CD4-positive, CD25-positive, alpha-beta regulatory T cell (primary cell): ENCODE data around the gene PARP14. TPM values are rescaled to one million over a fixed set of nuclear protein-coding genes. Genes with fewer than 3 reads are reported as not detected.
"Not testable (repeated sequence)": the region's sequence is repeated elsewhere in the genome, so short reads cannot be mapped to it uniquely, and the experiment has no call there.

ENCODE experiments used
- ATAC-seq, 2 donors: fragments of 150-1000 bp; cut with Tn5 transposase; one replicate each; pipeline ENCODE4 v1.10.0; 2021; ENCODE audit warnings: low read depth in 2 of 2, moderate number of reproducible peaks in 2 of 2, moderate library complexity in 1 of 2
- DNase-seq, 3 donors: peaks; one replicate each; pipeline versions ENCODE4 v3.0.0 to v3.0.0-alpha.2; 2012 to 2022; ENCODE audit warnings: mixed read lengths in 1 of 3
- H3K27ac ChIP-seq: one replicate; pipeline ENCODE4 v1.7.0; 2013; ENCODE audit warnings: mild to moderate bottlenecking, low read length; ENCODE audit not compliant: insufficient read depth, poor library complexity, severe bottlenecking
- H3K27me3 ChIP-seq: one replicate; pipeline ENCODE4 v1.7.0; 2013; ENCODE audit warnings: low read length; ENCODE audit not compliant: control insufficient read depth, insufficient read depth
- H3K36me3 ChIP-seq: one replicate; pipeline ENCODE4 v1.7.0; 2013; ENCODE audit warnings: mild to moderate bottlenecking, low read length, moderate library complexity; ENCODE audit not compliant: control insufficient read depth, insufficient read depth
- H3K4me1 ChIP-seq: 2 replicates; pipeline ENCODE4 v1.7.0; 2013; ENCODE audit warnings: mild to moderate bottlenecking, low read length; ENCODE audit not compliant: insufficient read depth, control insufficient read depth, poor library complexity, severe bottlenecking
- H3K4me3 ChIP-seq: one replicate; pipeline ENCODE4 v1.7.0; 2013; ENCODE audit warnings: low read depth, mild to moderate bottlenecking, low read length, moderate library complexity
- H3K9me3 ChIP-seq, 2 experiments: 1 replicate in 1 of 2; 2 replicates in 1 of 2; pipeline ENCODE4 v1.7.0; 2013; ENCODE audit warnings: low read length in 2 of 2, mild to moderate bottlenecking in 1 of 2, moderate library complexity in 1 of 2; ENCODE audit not compliant: control insufficient read depth in 2 of 2
- H3K27ac Mint-ChIP-seq, 3 donors: one replicate each; pipeline ENCODE4 v1.8.0; 2020 to 2022; ENCODE audit warnings: mild to moderate bottlenecking in 3 of 3, mixed read lengths in 3 of 3, moderate library complexity in 2 of 3
- H3K27me3 Mint-ChIP-seq: one replicate; pipeline ENCODE4 v1.8.0; 2022; ENCODE audit warnings: mild to moderate bottlenecking, mixed read lengths
- H3K36me3 Mint-ChIP-seq: one replicate; pipeline ENCODE4 v1.8.0; 2020; ENCODE audit warnings: mixed read lengths
- H3K4me1 Mint-ChIP-seq, 4 donors: one replicate each; pipeline ENCODE4 v1.8.0; 2020 to 2022; ENCODE audit warnings: mixed read lengths in 4 of 4, mild to moderate bottlenecking in 1 of 4
- H3K4me3 Mint-ChIP-seq, 4 donors: one replicate each; pipeline ENCODE4 v1.8.0; 2020 to 2022; ENCODE audit warnings: mild to moderate bottlenecking in 4 of 4, mixed read lengths in 4 of 4, moderate library complexity in 3 of 4
- H3K9me3 Mint-ChIP-seq, 7 donors: one replicate each; pipeline ENCODE4 v1.8.0; 2020 to 2022; ENCODE audit warnings: mixed read lengths in 7 of 7, mild to moderate bottlenecking in 3 of 7, moderate library complexity in 2 of 7
- polyA plus RNA-seq, 4 donors: library from polyadenylated mRNA; unstranded; fragments of 300-500 nt; fragmentation: Illumina TruSeq; gene quantifications; one replicate each; pipeline ENCODE4 v1.2.3, GENCODE V29; 2021
- total RNA-seq: library from RNA; stranded (reverse); gene quantifications from one replicate; pipeline ENCODE4 v1.2.3, GENCODE V29; 2022

Gene PARP14
- 89.7 TPM for total RNA-seq
- polyA plus RNA-seq: 10 to 100 TPM; 14.2 to 20.3 (median 17.6) TPM

GRCh38 chr3:122680475-122681283 lies at the start of gene PARP14:
Gene PARP14 (plus strand): TSS chr3:122680839. CDS start chr3:122680884, 45 bp downstream.
- Histone ChIP-seq H3K9me3 (no peaks in the 10 kb centered on the region), H3K27ac (peak within 1 kb of the TSS; percentile 95), H3K4me3 (peak within 1 kb of the TSS; percentile 99), H3K36me3 (peaks cover 11% of the 10 kb centered on the region), H3K4me1 (peaks cover 48% of the 10 kb centered on the region), H3K27me3 (no peaks in the 10 kb centered on the region)
- Mint-ChIP-seq H3K27ac (peak within 1 kb of the TSS; percentile 96 to 99 (median 96)), H3K4me3 (peak within 1 kb of the TSS; percentile 93 to 100 (median 96)), H3K4me1 (peaks cover 26 to 71% (median 57%) of the 10 kb centered on the region in 4 donors), H3K9me3 (no peaks in the 10 kb centered on the region), H3K27me3 (no peaks in the 10 kb centered on the region), H3K36me3 (peaks cover 13% of the 10 kb centered on the region)
- peak; percentile 60 to 73 for ATAC-seq
- DNase-seq: peak; percentile 59 to 86 (median 68)

DNA sequence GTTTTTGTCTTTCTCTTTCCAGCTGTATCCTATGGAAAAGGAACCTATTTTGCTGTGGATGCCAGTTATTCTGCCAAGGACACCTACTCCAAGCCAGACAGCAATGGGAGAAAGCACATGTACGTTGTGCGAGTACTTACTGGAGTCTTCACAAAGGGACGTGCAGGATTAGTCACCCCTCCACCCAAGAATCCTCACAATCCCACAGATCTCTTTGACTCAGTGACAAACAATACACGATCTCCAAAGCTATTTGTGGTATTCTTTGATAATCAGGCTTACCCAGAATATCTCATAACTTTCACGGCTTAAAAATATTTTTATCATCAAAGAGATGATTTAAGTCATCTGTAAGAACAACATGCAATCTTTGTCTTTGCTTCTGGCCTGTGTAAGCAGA lies 44.9 kb upstream of the PARP14 start:
- Mint-ChIP-seq H3K4me3 (no peak overlapping the region), H3K27me3 (no peaks in the 10 kb centered on the region), H3K9me3 (peaks cover 0 to 5% (median 0%) of the 10 kb centered on the region in 7 donors), H3K4me1 (peaks cover 0 to 7% (median under 1%) of the 10 kb centered on the region in 4 donors), H3K27ac (no peak overlapping the region), H3K36me3 (peaks cover 43% of the 10 kb centered on the region)
- Histone ChIP-seq H3K4me3 (no peak overlapping the region), H3K36me3 (peaks cover 50% of the 10 kb centered on the region), H3K27ac (no peak overlapping the region), H3K9me3 (no peaks in the 10 kb centered on the region), H3K27me3 (no peaks in the 10 kb centered on the region), H3K4me1 (no peaks in the 10 kb centered on the region)
- DNase-seq (no peak), ATAC-seq (no peak)

DNA sequence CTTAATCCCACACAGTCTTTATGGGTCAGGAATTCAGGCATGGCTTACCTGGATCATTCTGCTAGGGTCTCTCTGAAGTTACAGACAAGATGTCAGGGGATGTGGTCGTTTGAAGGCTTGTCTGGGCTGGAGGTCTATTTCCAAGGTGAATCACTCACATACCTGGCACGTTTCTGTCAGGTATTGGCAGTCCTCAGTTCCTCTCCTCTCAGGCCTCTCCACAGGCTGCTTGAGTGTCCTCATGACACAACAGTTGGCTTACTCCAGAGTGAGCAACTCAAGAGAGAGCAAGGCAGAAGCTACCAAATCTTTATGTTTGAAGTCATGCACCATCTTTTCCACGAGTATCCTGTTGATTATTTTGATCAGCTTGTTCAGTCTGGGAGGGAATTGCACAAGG lies 43.9 kb upstream of the PARP14 start:
- peaks cover 47% of the 10 kb centered on the region for H3K36me3 ChIP-seq
- no peak for DNase-seq
- no peak overlapping the region for H3K27ac ChIP-seq
- no peaks in the 10 kb centered on the region for H3K4me1 ChIP-seq
- no peaks in the 10 kb centered on the region for H3K9me3 ChIP-seq
- H3K4me3 Mint-ChIP-seq: no peak overlapping the region
- no peak overlapping the region for H3K27ac Mint-ChIP-seq
- peaks cover 0 to 5% (median 0%) of the 10 kb centered on the region in 7 donors for H3K9me3 Mint-ChIP-seq
- peaks cover 46% of the 10 kb centered on the region for H3K36me3 Mint-ChIP-seq
- H3K4me3 ChIP-seq: no peak overlapping the region
- peaks cover 0 to 7% (median 5%) of the 10 kb centered on the region in 4 donors for H3K4me1 Mint-ChIP-seq
- no peak for ATAC-seq
- no peaks in the 10 kb centered on the region for H3K27me3 Mint-ChIP-seq
- no peaks in the 10 kb centered on the region for H3K27me3 ChIP-seq

GRCh38 chr3:122640437-122640999 lies 40.1 kb upstream of the PARP14 start:
- DNase-seq (no peak), ATAC-seq (no peak)
- H3K4me1 ChIP-seq: no peaks in the 10 kb centered on the region
- Mint-ChIP-seq H3K9me3 (peaks cover 0 to 5% (median 0%) of the 10 kb centered on the region in 7 donors), H3K27me3 (peaks cover 4% of the 10 kb centered on the region), H3K4me3 (no peak overlapping the region), H3K36me3 (peaks cover 21% of the 10 kb centered on the region), H3K4me1 (peaks cover 3 to 29% (median 9%) of the 10 kb centered on the region in 4 donors), H3K27ac (peak overlapping the region in 1 of 3 donors; percentile 72)
- no peaks in the 10 kb centered on the region for H3K9me3 ChIP-seq
- H3K36me3 ChIP-seq: peaks cover 17% of the 10 kb centered on the region
- no peak overlapping the region for H3K4me3 ChIP-seq
- H3K27me3 ChIP-seq: no peaks in the 10 kb centered on the region
- H3K27ac ChIP-seq: no peak overlapping the region

- no peaks in the 10 kb centered on the region for H3K4me1 ChIP-seq
- DNase-seq (peak in 1 of 3 donors; percentile 77), ATAC-seq (peak; percentile 50 to 71)
- peak overlapping the region; percentile 7 for H3K4me3 ChIP-seq
- Mint-ChIP-seq H3K4me3 (peak overlapping the region in 2 of 4 donors; percentile 17 to 29), H3K4me1 (peaks cover 3 to 42% (median 15%) of the 10 kb centered on the region in 4 donors), H3K9me3 (peaks cover 0 to 5% (median 0%) of the 10 kb centered on the region in 7 donors), H3K27ac (peak overlapping the region in 1 of 3 donors; percentile 79), H3K36me3 (peaks cover 10% of the 10 kb centered on the region), H3K27me3 (peaks cover 4% of the 10 kb centered on the region)
- no peaks in the 10 kb centered on the region for H3K36me3 ChIP-seq
- H3K27me3 ChIP-seq: no peaks in the 10 kb centered on the region
- no peaks in the 10 kb centered on the region for H3K9me3 ChIP-seq
- H3K27ac ChIP-seq: no peak overlapping the region
Measured at GRCh38 chr3:122642935-122643334, 37.7 kb upstream of the PARP14 start.

GRCh38 chr3:122646146-122646988 lies 34.3 kb upstream of the PARP14 start:
- Histone ChIP-seq H3K9me3 (no peaks in the 10 kb centered on the region), H3K27ac (peak overlapping the region; percentile 28), H3K4me1 (no peaks in the 10 kb centered on the region), H3K4me3 (peak overlapping the region; percentile 86), H3K27me3 (no peaks in the 10 kb centered on the region), H3K36me3 (no peaks in the 10 kb centered on the region)
- DNase-seq (no peak), ATAC-seq (peak in 1 of 2 donors; percentile 59)
- Mint-ChIP-seq H3K27ac (peak overlapping the region in 2 of 3 donors; percentile 91 to 92), H3K9me3 (no peaks in the 10 kb centered on the region), H3K36me3 (no peaks in the 10 kb centered on the region), H3K27me3 (peaks cover 4% of the 10 kb centered on the region), H3K4me3 (peak overlapping the region in 2 of 4 donors; percentile 80 to 87), H3K4me1 (peaks cover 3 to 38% (median 8%) of the 10 kb centered on the region in 4 donors)

GRCh38 chr3:122651233-122651907 lies 29.3 kb upstream of the PARP14 start:
- not testable (repeated sequence) for H3K9me3 ChIP-seq, H3K4me3 Mint-ChIP-seq, ATAC-seq, H3K4me3 ChIP-seq, DNase-seq, H3K36me3 Mint-ChIP-seq, H3K4me1 ChIP-seq, H3K27ac Mint-ChIP-seq, H3K27ac ChIP-seq, H3K27me3 ChIP-seq, H3K36me3 ChIP-seq, H3K9me3 Mint-ChIP-seq, H3K4me1 Mint-ChIP-seq
- peaks cover 13% of the 10 kb centered on the region for H3K27me3 Mint-ChIP-seq
